GM12878 (cell line): ENCODE data around the gene SNRNP27. TPM values are rescaled to one million over a fixed set of nuclear protein-coding genes. Genes with fewer than 3 reads are reported as not detected.

ENCODE experiments used
- ATAC-seq: fragments of 200-7000 bp; cut with Tn5 transposase; 3 replicates; pipeline ENCODE4 v1.9.1; 2020; ENCODE audit warnings: mild to moderate bottlenecking, moderate library complexity
- BruUV-seq: library from RNA; stranded (reverse); fragments of 400-500 nt; replicated peaks from 2 replicates; lab custom pipeline; 2021; lab: Mats Ljungman, UMichigan
- CTCF ChIA-PET: fragments of 300-600 bp; sonication (Branson Sonifier 250); formaldehyde crosslinking; extraction: SDS; loops from one replicate; lab custom pipeline; 2021; ENCODE audit warnings: inconsistent platforms; lab: Yijun Ruan, JAX
- POLR2A ChIA-PET: fragments of 350-600 bp; formaldehyde crosslinking; extraction: SDS; loops from one replicate; lab custom pipeline; 2021; ENCODE audit warnings: inconsistent platforms; lab: Charles Lee
- RAD21 ChIA-PET: fragments of 300-600 bp; sonication (Branson Sonifier 250); formaldehyde crosslinking; loops from one replicate; lab custom pipeline; 2023; ENCODE audit warnings: antibody characterized with exemption; ENCODE audit not compliant: unreplicated experiment; lab: Charles Lee
- SMC1A ChIA-PET: fragments of 300-600 bp; sonication (Branson Sonifier 250); formaldehyde crosslinking; loops from one replicate; lab custom pipeline; 2023; ENCODE audit not compliant: unreplicated experiment, uncharacterized antibody; lab: Charles Lee
- DNase-seq: peaks from one replicate; pipeline ENCODE4 v3.0.0-alpha.2; 2011; ENCODE audit warnings: low read depth, low spot score
- FAIRE-seq: peaks from 3 replicates; lab custom pipeline; 2011; peaks lifted over from hg19 to GRCh38; lab: Jason Lieb, UNC
- H2AFZ ChIP-seq: 2 replicates; pipeline ENCODE4 v1.6.0; 2011; ENCODE audit warnings: low read depth, low read length, control low read depth; ENCODE audit not compliant: control insufficient read depth
- H3K27ac ChIP-seq: 2 replicates; pipeline ENCODE4 v1.5.1; 2011; ENCODE audit warnings: control low read depth; ENCODE audit not compliant: control insufficient read depth, insufficient read depth
- H3K27me3 ChIP-seq, 2 experiments: replicated peaks in 1 of 2; 2 replicates each; pipeline versions ENCODE4 v1.6.0 to v1.6.1; 2011; ENCODE audit warnings: low read length in 1 of 2; ENCODE audit not compliant: control insufficient read depth in 2 of 2, insufficient read depth in 2 of 2
- H3K36me3 ChIP-seq, 2 experiments: 2 replicates each; pipeline ENCODE4 v1.5.1; 2011; ENCODE audit warnings: low read length in 1 of 2; ENCODE audit not compliant: control insufficient read depth in 2 of 2, insufficient read depth in 2 of 2
- H3K4me1 ChIP-seq: 2 replicates; pipeline ENCODE4 v1.6.1; 2011; ENCODE audit warnings: mild to moderate bottlenecking, low read length, moderate library complexity, mixed read lengths; ENCODE audit not compliant: control insufficient read depth, insufficient read depth
- H3K4me2 ChIP-seq: 2 replicates; pipeline ENCODE4 v1.6.0; 2011; ENCODE audit warnings: control low read depth; ENCODE audit not compliant: control insufficient read depth, insufficient read depth
- H3K4me3 ChIP-seq: fragments of 200-600 bp; sonication (generic); 2 replicates; pipeline ENCODE4 v1.5.1; 2016
- H3K79me2 ChIP-seq: 2 replicates; pipeline ENCODE4 v1.6.0; 2011; ENCODE audit warnings: low read length; ENCODE audit not compliant: control insufficient read depth, insufficient read depth
- H3K9ac ChIP-seq: 2 replicates; pipeline ENCODE4 v1.8.0; 2011; ENCODE audit warnings: low read length, control low read depth, mixed read lengths; ENCODE audit not compliant: control insufficient read depth, insufficient read depth
- H3K9me3 ChIP-seq: replicated peaks from 3 replicates; pipeline ENCODE4 v1.5.1; 2011; ENCODE audit warnings: mild to moderate bottlenecking, low read length; ENCODE audit not compliant: control insufficient read depth, insufficient read depth
- H4K20me1 ChIP-seq: 2 replicates; pipeline ENCODE4 v1.6.0; 2011; ENCODE audit not compliant: control insufficient read depth, insufficient read depth
- ELK1 ChIP-seq: IDR thresholded peaks from 2 replicates; pipeline ENCODE4 v1.6.1; 2012; ENCODE audit warnings: low read depth, low read length, improper control_type of control experiment
- HDAC2 ChIP-seq: fragments of 200-600 bp; sonication (generic); IDR thresholded peaks from 2 replicates; pipeline ENCODE4 v1.6.1; 2017
- MLLT1 ChIP-seq: fragments of 450-650 bp; IDR thresholded peaks from 2 replicates; pipeline ENCODE4 v1.6.1; 2016; ENCODE audit warnings: mild to moderate bottlenecking
- WGBS: methylation state at CpG from one replicate; pipeline ENCODE4 v1.1.6; 2016; ENCODE audit warnings: low lambda C conversion rate; ENCODE audit not compliant: insufficient replicate concordance, insufficient coverage; ENCODE audit errors: missing lambda C conversion rate; 5-methylcytosine and 5-hydroxymethylcytosine counted together
- in situ Hi-C: fragments of 300-500 bp; cut with MboI; formaldehyde crosslinking; loops from 9 replicates; pipeline ENCODE4 v1.14.3; 2018; ENCODE audit warnings: mixed read lengths
- intact Hi-C: fragments of 100-400 bp; cut with micrococcal nuclease; formaldehyde crosslinking; loops from one replicate; pipeline ENCODE4 v1.14.2; 2022; ENCODE audit not compliant: unreplicated experiment
- polyA plus RNA-seq, 11 experiments: library from polyadenylated mRNA; depleted of rRNA in 4 of 11; unstranded in 6 of 11; stranded (reverse) in 5 of 11; fragments of >200 nt; fragmentation: Nextera tagmentation in 4 of 11; fragmentation: Illumina TruSeq in 1 of 11; extraction: Ambion mirVana in 4 of 11; extraction: Trizol in 1 of 11; gene quantifications; 1 replicate in 1 of 11; 2 replicates in 10 of 11; pipeline versions ENCODE4 v1.2.1 to v1.2.3, GENCODE V29; 2011 to 2016; ENCODE audit warnings: inconsistent platforms in 2 of 11, missing spikeins in 2 of 11, low read depth in 1 of 11
- total RNA-seq, 4 experiments: library from RNA; depleted of rRNA in 3 of 4; stranded (reverse); fragments of >200 nt in 3 of 4; fragmentation: Illumina TruSeq in 1 of 4; extraction: Trizol in 1 of 4; gene quantifications; 2 replicates each; pipeline versions ENCODE4 v1.2.1 to v1.2.3, GENCODE V29; 2013 to 2021
- TF ChIP-seq, protein P1 (sequence below): fragments of 450-650 bp; IDR thresholded peaks from 2 replicates; pipeline ENCODE4 v1.6.1; 2017; ENCODE audit warnings: mild to moderate bottlenecking
- TF ChIP-seq, protein P2 (sequence below): IDR thresholded peaks from 2 replicates; pipeline ENCODE4 v1.6.1; 2011; ENCODE audit warnings: mild to moderate bottlenecking, low read depth, low read length, moderate library complexity; ENCODE audit not compliant: insufficient replicate concordance

SNRNP27 gene
- total and polyA plus RNA-seq, 10 of the 15 experiments (the other 5 are each of a cell fraction or from before 2014, with no cell fraction given), result 30.6 to 89.5 (median 49.2) TPM

DNA sequence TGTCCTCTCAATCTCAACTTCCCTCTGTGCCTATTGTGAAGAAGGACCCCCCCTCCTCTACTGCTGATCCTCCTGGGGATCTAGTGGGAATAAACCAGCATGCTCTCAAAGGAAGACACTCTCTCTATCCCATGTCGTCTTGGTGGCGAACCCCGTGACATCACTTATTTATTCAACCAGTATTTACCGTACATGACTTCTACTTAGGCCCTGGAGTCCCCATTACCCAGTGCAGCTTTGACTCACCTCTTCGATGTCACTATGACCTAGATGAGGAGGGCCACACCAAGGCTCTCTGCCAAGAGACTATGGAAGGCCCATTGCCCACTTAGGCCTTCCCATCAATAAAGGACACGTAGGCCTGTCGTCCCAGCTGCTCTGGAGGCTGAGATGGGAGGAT lies 51.0 kb downstream of the SNRNP27 start:
- ChIA-PET POLR2A (no interaction called here), CTCF (interaction anchor here (1.0 kb wide), 1 partner anchor 126 kb away, joined by 3 read pairs; no protein-coding TSS in a partner anchor), SMC1A (interaction anchor here (1.0 kb wide), 1 partner anchor 197 kb away, joined by 4 read pairs; no protein-coding TSS in a partner anchor), RAD21 (no interaction called here)
- FAIRE-seq (no peak), DNase-seq (no peak), ATAC-seq (no peak)
- Histone ChIP-seq H3K9me3 (no peaks in the 10 kb centered on the region), H3K9ac (no peak overlapping the region), H3K4me1 (peaks cover 13% of the 10 kb centered on the region), H3K27ac (no peak overlapping the region), H4K20me1 (no peaks in the 10 kb centered on the region), H3K79me2 (no peaks in the 10 kb centered on the region), H3K4me2 (no peak overlapping the region), H3K27me3 (no peaks in the 10 kb centered on the region), H3K36me3 (0 out of 4 replicates have a peak, but pooled peaks cover 0 to 7% of the 10 kb centered on the region in 2 experiments), H3K4me3 (no peak overlapping the region), H2AFZ (no peak overlapping the region)
- in situ Hi-C loops, result no loop called here
- no TSS peak for BruUV-seq
- TF ChIP-seq, protein P1, sequence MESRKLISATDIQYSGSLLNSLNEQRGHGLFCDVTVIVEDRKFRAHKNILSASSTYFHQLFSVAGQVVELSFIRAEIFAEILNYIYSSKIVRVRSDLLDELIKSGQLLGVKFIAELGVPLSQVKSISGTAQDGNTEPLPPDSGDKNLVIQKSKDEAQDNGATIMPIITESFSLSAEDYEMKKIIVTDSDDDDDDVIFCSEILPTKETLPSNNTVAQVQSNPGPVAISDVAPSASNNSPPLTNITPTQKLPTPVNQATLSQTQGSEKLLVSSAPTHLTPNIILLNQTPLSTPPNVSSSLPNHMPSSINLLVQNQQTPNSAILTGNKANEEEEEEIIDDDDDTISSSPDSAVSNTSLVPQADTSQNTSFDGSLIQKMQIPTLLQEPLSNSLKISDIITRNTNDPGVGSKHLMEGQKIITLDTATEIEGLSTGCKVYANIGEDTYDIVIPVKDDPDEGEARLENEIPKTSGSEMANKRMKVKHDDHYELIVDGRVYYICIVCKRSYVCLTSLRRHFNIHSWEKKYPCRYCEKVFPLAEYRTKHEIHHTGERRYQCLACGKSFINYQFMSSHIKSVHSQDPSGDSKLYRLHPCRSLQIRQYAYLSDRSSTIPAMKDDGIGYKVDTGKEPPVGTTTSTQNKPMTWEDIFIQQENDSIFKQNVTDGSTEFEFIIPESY, result no peak
- no peak for TF ChIP-seq HDAC2
- no peak for TF ChIP-seq ELK1
- TF ChIP-seq, protein P2, sequence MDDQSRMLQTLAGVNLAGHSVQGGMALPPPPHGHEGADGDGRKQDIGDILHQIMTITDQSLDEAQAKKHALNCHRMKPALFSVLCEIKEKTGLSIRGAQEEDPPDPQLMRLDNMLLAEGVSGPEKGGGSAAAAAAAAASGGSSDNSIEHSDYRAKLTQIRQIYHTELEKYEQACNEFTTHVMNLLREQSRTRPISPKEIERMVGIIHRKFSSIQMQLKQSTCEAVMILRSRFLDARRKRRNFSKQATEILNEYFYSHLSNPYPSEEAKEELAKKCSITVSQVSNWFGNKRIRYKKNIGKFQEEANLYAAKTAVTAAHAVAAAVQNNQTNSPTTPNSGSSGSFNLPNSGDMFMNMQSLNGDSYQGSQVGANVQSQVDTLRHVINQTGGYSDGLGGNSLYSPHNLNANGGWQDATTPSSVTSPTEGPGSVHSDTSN, result no peak
- no peak for TF ChIP-seq MLLT1
- 98% methylated on average over 7 of the region's 7 CpGs for WGBS
- intact Hi-C loops, result no loop called here
